ENCODE results near the gene TWIST2.

DNA sequence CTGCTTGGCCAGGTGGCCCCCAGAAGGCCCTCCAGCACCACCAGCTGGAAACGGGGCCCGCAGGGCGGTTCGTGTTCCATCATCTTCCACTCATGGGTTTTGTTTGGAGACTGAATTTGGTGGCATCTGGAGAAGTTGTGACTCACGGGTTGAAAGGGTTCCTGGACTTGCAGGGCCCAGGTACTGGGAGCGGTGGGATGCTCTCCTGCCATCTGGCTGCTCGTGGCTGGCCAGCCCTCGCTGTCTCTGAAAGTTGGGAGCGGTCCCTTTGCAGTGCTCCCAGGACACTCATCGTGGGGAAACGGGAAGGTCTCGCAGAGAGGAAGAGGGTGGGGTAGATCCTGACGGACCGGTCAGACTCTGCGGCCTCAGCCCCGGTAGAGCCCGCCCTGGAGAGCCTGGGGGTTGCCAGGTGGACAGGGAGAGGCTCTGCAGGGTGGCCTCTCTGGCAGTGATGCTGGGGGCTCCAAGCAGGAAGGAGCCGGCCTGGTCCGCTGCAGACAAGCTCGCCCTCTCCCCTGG lies 47.5 kb downstream of the TWIST2 start:
- TF ChIP-seq, protein P1, sequence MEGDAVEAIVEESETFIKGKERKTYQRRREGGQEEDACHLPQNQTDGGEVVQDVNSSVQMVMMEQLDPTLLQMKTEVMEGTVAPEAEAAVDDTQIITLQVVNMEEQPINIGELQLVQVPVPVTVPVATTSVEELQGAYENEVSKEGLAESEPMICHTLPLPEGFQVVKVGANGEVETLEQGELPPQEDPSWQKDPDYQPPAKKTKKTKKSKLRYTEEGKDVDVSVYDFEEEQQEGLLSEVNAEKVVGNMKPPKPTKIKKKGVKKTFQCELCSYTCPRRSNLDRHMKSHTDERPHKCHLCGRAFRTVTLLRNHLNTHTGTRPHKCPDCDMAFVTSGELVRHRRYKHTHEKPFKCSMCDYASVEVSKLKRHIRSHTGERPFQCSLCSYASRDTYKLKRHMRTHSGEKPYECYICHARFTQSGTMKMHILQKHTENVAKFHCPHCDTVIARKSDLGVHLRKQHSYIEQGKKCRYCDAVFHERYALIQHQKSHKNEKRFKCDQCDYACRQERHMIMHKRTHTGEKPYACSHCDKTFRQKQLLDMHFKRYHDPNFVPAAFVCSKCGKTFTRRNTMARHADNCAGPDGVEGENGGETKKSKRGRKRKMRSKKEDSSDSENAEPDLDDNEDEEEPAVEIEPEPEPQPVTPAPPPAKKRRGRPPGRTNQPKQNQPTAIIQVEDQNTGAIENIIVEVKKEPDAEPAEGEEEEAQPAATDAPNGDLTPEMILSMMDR (IDR thresholded peaks at IDR 0.05) = no peak
- no peak for TF ChIP-seq POLR2AphosphoS5 (IDR thresholded peaks at IDR 0.05)

Measured in breast epithelium (tissue), 3 donors.